Memory B cell (primary cell): ENCODE results near the gene CAPN12.
A peak's percentile ranks its signal among the peaks of the same experiment; 100 is the strongest.

Source experiments
- ATAC-seq: fragments of 150-1000 bp; cut with Tn5 transposase; 2 replicates; pipeline ENCODE4 v1.10.0; 2021; ENCODE audit warnings: low read depth, mild to moderate bottlenecking, moderate library complexity
- DNase-seq, 2 donors: peaks; one replicate each; pipeline ENCODE4 v3.0.0; 2022; ENCODE audit warnings: low spot score in 2 of 2
- H3K27ac Mint-ChIP-seq: one replicate; pipeline ENCODE4 v1.8.0; 2022; ENCODE audit warnings: mild to moderate bottlenecking, moderate library complexity, mixed read lengths
- H3K27me3 Mint-ChIP-seq: one replicate; pipeline ENCODE4 v1.8.0; 2022; ENCODE audit warnings: mixed read lengths
- H3K36me3 Mint-ChIP-seq: one replicate; pipeline ENCODE4 v1.8.0; 2022; ENCODE audit warnings: mild to moderate bottlenecking, mixed read lengths
- H3K4me1 Mint-ChIP-seq: one replicate; pipeline ENCODE4 v1.8.0; 2022; ENCODE audit warnings: mixed read lengths
- H3K4me3 Mint-ChIP-seq: one replicate; pipeline ENCODE4 v1.8.0; 2022; ENCODE audit warnings: mild to moderate bottlenecking, moderate library complexity, mixed read lengths
- H3K9me3 Mint-ChIP-seq: one replicate; pipeline ENCODE4 v1.8.0; 2022; ENCODE audit warnings: mixed read lengths

The CAPN12 gene

DNA sequence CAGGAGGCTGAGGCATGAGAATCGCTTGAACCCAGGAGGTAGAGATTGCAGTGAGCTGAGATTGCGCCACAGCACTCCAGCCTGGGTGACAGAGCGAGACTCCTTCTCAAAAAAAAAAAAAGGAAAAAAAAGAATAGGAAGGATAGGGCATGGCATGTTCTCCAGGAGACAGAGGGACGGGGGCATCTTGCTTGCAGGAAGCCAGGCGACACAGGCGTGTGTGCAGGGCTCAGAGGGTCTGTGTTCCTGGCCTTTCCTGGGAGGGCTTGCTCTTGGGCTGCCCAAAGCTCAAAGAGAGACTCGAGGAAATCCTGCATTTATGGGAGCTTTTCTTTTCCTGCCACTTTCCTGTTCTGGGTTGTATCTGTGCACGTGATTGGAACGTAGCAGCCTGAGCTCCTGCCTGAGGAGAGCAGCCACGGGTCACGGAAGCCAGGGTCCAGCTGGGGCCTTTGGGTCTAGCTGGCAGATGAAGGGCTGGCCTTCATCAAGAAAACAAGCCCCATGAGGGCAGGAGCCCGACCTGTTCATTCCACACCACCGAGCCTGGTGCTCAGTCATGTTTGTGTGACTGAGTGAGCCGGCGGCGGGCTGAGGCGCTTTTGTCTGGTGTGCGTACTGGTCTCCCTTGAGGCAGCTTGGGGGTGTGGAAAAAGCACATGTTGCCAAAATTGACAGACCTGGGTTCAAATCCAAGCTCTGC, 44.5 kb downstream of the CAPN12 start:
- no peaks in the 10 kb centered on the region for H3K27me3 Mint-ChIP-seq
- DNase-seq = no peak
- H3K4me1 Mint-ChIP-seq = peaks cover 25% of the 10 kb centered on the region
- no peak for ATAC-seq
- H3K36me3 Mint-ChIP-seq = peaks cover 4% of the 10 kb centered on the region
- no peak overlapping the region for H3K4me3 Mint-ChIP-seq
- H3K9me3 Mint-ChIP-seq = no peaks in the 10 kb centered on the region
- H3K27ac Mint-ChIP-seq = no peak overlapping the region

- Mint-ChIP-seq H3K36me3 (peaks cover under 1% of the 10 kb centered on the region), H3K9me3 (no peaks in the 10 kb centered on the region), H3K27me3 (no peaks in the 10 kb centered on the region), H3K4me1 (peaks cover 32% of the 10 kb centered on the region), H3K27ac (peak overlapping the region; percentile 53), H3K4me3 (no peak overlapping the region)
- DNase-seq (no peak), ATAC-seq (no peak)
These were observed 45.3 kb downstream of the CAPN12 start for GRCh38 chr19:38699027-38699346.

DNA sequence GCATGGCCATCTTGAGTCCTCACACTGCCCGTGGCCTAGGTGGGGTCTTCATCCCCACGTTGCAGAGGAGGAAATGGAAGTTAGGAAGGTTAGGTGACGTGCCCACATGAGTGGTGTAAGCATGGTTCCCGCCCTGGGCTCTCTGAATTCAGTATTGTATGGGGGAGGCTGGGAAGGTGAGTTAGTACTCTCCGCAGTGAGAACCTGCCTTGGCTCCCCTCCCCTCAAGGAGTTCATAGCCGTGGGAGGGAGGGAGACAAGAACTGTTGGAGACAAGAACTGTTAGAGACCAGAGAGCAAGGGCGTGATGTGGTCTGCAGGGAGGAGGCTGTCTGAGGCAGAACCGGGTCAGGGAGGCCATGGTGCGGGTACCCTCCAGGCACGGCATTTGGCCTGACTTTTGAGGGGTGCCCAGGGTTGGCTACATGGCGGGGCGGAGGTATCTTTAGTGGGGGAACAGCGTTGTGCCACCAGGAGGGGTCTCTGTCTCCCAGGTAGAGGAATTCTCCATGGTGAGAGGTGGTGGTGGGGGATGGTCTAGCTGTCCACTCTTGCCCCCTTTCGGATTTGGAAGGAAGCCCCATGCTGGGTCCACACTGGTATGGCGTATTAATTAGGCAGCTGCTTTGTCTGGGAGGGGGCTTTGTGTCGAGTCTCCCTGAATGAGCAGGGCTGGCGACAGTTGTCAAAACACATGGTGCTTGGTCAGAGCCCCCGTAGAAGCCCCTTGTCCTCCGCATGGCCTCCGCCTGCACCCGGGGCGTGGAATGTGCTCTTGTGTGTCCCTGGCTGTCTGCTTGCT, 45.8 kb downstream of the CAPN12 start:
- no peak for ATAC-seq
- H3K27ac Mint-ChIP-seq = peak overlapping the region; percentile 53
- DNase-seq = no peak
- H3K4me3 Mint-ChIP-seq = no peak overlapping the region
- H3K4me1 Mint-ChIP-seq = peaks cover 36% of the 10 kb centered on the region
- H3K27me3 Mint-ChIP-seq = no peaks in the 10 kb centered on the region
- no peaks in the 10 kb centered on the region for H3K36me3 Mint-ChIP-seq
- no peaks in the 10 kb centered on the region for H3K9me3 Mint-ChIP-seq

DNA sequence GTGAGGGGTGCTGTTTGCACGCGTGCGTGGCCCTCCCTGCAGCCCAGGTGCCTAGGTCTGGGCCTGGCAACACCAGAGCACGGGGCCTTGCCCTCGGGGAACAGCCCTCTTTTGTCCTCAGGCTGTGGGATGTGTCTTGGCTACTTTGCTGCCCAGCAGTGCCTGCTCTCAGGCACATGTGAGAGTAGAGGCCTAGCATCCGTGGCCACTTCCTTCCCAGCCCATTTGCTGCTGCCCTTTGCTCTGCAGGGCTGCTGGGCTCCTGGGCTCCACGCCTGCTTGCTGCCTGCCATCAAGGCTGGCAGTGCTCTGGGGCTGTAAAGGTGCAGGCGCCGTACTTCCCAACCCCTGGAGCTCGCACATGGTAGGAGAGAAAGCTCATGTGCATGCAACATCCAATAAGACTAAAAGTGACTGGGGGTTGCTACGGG, 46.6 kb downstream of the CAPN12 start:
- H3K27ac Mint-ChIP-seq = no peak overlapping the region
- H3K36me3 Mint-ChIP-seq = no peaks in the 10 kb centered on the region
- ATAC-seq = no peak
- H3K4me1 Mint-ChIP-seq = peaks cover 44% of the 10 kb centered on the region
- H3K9me3 Mint-ChIP-seq = no peaks in the 10 kb centered on the region
- H3K27me3 Mint-ChIP-seq = no peaks in the 10 kb centered on the region
- no peak for DNase-seq
- H3K4me3 Mint-ChIP-seq = no peak overlapping the region

GRCh38 chr19:38697197-38697596, 47.1 kb downstream of the CAPN12 start:
- DNase-seq (no peak), ATAC-seq (no peak)
- no peaks in the 10 kb centered on the region for H3K27me3 Mint-ChIP-seq
- H3K27ac Mint-ChIP-seq = no peak overlapping the region
- peaks cover 48% of the 10 kb centered on the region for H3K4me1 Mint-ChIP-seq
- H3K9me3 Mint-ChIP-seq = no peaks in the 10 kb centered on the region
- H3K4me3 Mint-ChIP-seq = no peak overlapping the region
- no peaks in the 10 kb centered on the region for H3K36me3 Mint-ChIP-seq

GRCh38 chr19:38696729-38697055, 47.6 kb downstream of the CAPN12 start:
- no peak overlapping the region for H3K4me3 Mint-ChIP-seq
- no peak for DNase-seq
- peaks cover 51% of the 10 kb centered on the region for H3K4me1 Mint-ChIP-seq
- ATAC-seq = no peak
- no peaks in the 10 kb centered on the region for H3K27me3 Mint-ChIP-seq
- H3K36me3 Mint-ChIP-seq = no peaks in the 10 kb centered on the region
- H3K27ac Mint-ChIP-seq = no peak overlapping the region
- no peaks in the 10 kb centered on the region for H3K9me3 Mint-ChIP-seq

GRCh38 chr19:38695832-38696728, 48.2 kb downstream of the CAPN12 start:
- Mint-ChIP-seq H3K4me3 (peak overlapping the region; percentile 80), H3K9me3 (no peaks in the 10 kb centered on the region), H3K27ac (peak overlapping the region; percentile 88), H3K27me3 (no peaks in the 10 kb centered on the region), H3K4me1 (peaks cover 51% of the 10 kb centered on the region), H3K36me3 (no peaks in the 10 kb centered on the region)
- no peak for DNase-seq
- peak; percentile 21 for ATAC-seq

- DNase-seq (no peak), ATAC-seq (peak; percentile 64)
- no peaks in the 10 kb centered on the region for H3K9me3 Mint-ChIP-seq
- peaks cover 51% of the 10 kb centered on the region for H3K4me1 Mint-ChIP-seq
- H3K27me3 Mint-ChIP-seq = no peaks in the 10 kb centered on the region
- no peaks in the 10 kb centered on the region for H3K36me3 Mint-ChIP-seq
- peak overlapping the region; percentile 88 for H3K27ac Mint-ChIP-seq
- H3K4me3 Mint-ChIP-seq = peak overlapping the region; percentile 80
These were observed 49.0 kb downstream of the CAPN12 start for GRCh38 chr19:38695317-38695683.

DNA sequence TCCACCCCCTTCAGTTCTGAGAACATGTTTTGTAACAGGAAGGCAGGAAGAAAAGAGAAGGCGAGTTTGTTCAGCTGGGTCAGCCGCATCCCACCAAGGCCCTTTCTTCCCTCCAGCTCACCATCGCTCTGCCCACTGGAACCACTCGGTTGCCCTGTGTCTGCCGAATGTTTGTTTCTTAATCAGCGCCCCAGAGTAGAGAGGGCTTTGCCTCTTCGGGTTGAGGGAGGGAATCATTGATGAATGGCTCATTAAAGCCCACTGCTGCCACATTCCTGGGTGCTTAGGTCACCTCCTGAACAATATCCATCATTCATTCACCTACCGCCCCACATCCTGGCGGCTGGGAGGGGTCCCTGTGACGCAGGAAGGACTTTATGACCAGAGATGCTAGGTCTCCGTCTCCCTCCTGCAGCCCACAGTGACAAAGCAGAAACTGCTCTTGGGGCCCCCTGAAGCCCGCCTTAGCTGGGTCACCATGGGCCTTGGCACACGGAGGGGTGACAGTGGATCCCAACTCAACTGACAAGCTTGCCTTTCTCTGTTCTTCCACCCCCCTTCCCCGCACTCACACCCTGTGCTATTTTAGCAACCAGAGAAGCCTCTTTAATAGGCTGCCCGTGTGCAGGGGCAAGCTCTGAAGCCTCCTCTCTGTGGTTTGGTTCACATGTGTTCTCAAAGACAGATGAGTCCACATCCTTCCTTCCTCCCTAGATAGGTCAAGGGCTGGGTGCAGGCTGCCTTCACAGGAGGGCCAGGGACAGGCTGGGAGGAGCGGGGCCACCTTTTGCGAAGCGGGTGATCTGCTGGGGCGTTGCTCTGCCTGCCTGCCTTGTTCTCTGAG, 50.7 kb downstream of the CAPN12 start:
- Mint-ChIP-seq H3K36me3 (peaks cover 3% of the 10 kb centered on the region), H3K4me3 (peak overlapping the region; percentile 22), H3K27me3 (no peaks in the 10 kb centered on the region), H3K9me3 (no peaks in the 10 kb centered on the region), H3K27ac (peak overlapping the region; percentile 88), H3K4me1 (peaks cover 55% of the 10 kb centered on the region)
- DNase-seq (no peak), ATAC-seq (peak; percentile 73)

DNA sequence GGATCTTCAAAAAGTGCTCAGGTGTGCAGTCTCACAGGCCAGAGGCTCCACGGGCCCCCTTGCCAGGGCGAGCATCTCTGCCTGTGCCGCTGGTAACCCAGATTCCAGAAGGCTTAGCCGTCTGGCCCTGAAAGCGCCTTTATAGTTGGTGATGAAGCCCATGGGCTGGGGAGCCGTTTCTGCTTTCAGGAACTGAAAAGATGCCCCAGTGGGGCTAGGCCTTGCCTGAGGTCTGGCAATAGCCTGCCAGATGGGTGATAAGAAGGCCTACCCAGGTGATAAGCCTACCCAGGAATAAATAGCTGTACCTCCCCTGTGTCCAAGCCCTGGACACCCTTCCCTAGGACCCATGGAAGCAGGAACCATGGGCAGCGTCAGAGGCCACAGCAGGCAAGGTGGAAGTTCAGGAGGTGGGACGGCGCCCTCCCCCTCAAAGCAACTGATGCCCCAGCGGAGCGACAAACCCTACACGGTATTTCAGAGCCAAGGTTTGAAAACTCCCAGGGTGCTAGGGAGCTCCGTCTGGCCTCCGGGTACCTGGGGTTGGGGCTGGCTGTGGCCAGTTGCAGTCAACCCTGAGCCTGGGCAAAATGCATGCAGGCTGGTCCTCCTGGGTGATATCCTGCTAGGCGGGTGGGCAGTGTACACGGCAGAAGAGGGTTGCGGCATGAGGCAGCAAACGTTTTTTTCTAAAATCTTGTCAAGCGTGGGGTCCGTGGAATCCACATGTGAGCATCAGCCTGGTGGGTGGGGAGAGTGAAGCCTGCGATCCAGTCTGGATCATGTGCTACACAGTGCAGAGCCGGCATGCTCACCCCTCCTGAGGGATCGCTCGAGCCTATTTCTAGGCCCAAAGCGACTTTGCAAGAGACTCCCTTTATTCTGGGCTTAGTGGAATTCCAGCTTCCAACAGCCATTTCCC, 51.6 kb downstream of the CAPN12 start:
- Mint-ChIP-seq H3K36me3 (peaks cover 3% of the 10 kb centered on the region), H3K4me3 (no peak overlapping the region), H3K9me3 (no peaks in the 10 kb centered on the region), H3K4me1 (peaks cover 51% of the 10 kb centered on the region), H3K27me3 (no peaks in the 10 kb centered on the region), H3K27ac (peak overlapping the region; percentile 88)
- no peak for DNase-seq
- no peak for ATAC-seq

GRCh38 chr19:38691938-38692457, 52.3 kb downstream of the CAPN12 start:
- DNase-seq (no peak), ATAC-seq (no peak)
- H3K4me1 Mint-ChIP-seq = peaks cover 55% of the 10 kb centered on the region
- H3K27ac Mint-ChIP-seq = no peak overlapping the region
- no peak overlapping the region for H3K4me3 Mint-ChIP-seq
- H3K27me3 Mint-ChIP-seq = no peaks in the 10 kb centered on the region
- H3K9me3 Mint-ChIP-seq = no peaks in the 10 kb centered on the region
- peaks cover 3% of the 10 kb centered on the region for H3K36me3 Mint-ChIP-seq

GRCh38 chr19:38690832-38691231, 53.4 kb downstream of the CAPN12 start:
- no peak overlapping the region for H3K4me3 Mint-ChIP-seq
- H3K9me3 Mint-ChIP-seq = no peaks in the 10 kb centered on the region
- no peak for DNase-seq
- H3K36me3 Mint-ChIP-seq = peaks cover 3% of the 10 kb centered on the region
- H3K4me1 Mint-ChIP-seq = peaks cover 54% of the 10 kb centered on the region
- H3K27me3 Mint-ChIP-seq = no peaks in the 10 kb centered on the region
- no peak for ATAC-seq
- no peak overlapping the region for H3K27ac Mint-ChIP-seq
